Neural crest cell (in vitro differentiated cells): Measurements from ENCODE around the gene IFITM10. TPM values are rescaled to one million over a fixed set of nuclear protein-coding genes. Genes with fewer than 3 reads are reported as not detected.

Experiments
- DNase-seq: peaks from one replicate; pipeline ENCODE4 v3.0.0; 2021; ENCODE audit warnings: low read depth, mixed read lengths, low spot score
- H3K27ac Mint-ChIP-seq: one replicate; pipeline ENCODE4 v1.8.0; 2021; ENCODE audit warnings: mild to moderate bottlenecking, mixed read lengths; ENCODE audit not compliant: unreplicated experiment
- H3K27me3 Mint-ChIP-seq: 2 replicates; pipeline ENCODE4 v1.8.0; 2021; ENCODE audit warnings: low read depth, mild to moderate bottlenecking, mixed read lengths
- H3K36me3 Mint-ChIP-seq: 2 replicates; pipeline ENCODE4 v1.8.0; 2021; ENCODE audit warnings: low read depth, mild to moderate bottlenecking, mixed read lengths
- H3K4me1 Mint-ChIP-seq: 2 replicates; pipeline ENCODE4 v1.8.0; 2021; ENCODE audit warnings: mixed read lengths
- H3K4me3 Mint-ChIP-seq: one replicate; pipeline ENCODE4 v1.8.0; 2021; ENCODE audit warnings: mild to moderate bottlenecking, mixed read lengths
- H3K9me3 Mint-ChIP-seq: 2 replicates; pipeline ENCODE4 v1.8.0; 2021; ENCODE audit warnings: mixed read lengths
- total RNA-seq: library from RNA; stranded (reverse); gene quantifications from 2 replicates; pipeline ENCODE4 v1.2.1, GENCODE V29; 2021
- TF ChIP-seq, protein P1 (sequence below): fragments of 200-600 bp; sonication (generic); conservative IDR thresholded peaks from 2 replicates; pipeline ENCODE4 v1.5.0; 2021; ENCODE audit warnings: antibody characterized with exemption, mild to moderate bottlenecking

IFITM10 gene
- total RNA-seq, 1 donor from 2014 or later = not detected

DNA sequence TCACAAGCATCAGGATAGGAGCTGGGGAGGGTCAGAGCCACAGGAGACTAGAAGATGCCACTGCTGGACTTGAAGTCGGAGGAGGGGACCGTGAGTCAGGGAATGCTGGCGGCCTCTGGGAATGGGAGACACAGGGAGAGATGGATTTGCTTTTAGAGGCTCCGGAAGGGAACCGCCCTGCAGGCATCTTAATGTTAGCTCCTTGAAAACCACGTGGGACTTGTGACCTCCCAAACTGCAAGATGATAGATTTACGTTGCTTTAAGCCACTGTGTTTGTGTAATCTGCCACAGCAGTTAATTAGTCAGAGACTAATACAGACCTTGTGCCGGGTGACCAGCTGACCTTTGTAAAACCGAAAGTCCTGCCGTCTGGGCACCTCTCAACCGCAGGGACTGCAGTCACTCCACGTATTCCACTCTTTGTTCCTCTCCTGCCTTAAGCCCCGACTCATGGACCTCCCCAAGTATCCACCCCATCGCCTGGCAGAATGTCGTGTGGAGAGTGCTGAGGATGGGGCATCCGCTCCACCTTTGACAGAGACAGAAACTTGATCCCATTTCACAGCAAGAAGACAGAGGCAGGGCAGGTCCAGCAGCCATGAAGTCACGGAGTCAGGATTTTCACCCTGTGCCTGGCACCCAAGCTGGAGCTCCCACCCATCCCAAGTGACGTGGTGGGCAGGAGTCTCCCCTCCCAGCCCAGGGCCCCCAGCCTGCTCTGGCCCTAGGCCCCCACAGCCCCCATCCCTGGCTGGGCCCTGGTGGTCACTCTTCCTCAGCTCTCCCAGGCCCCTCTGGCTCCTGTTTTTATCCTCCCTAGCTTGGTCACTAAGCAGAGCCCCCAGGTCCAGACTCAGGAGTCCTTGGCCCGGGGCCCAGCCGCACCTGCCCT lies 32.7 kb upstream of the IFITM10 start:
- Mint-ChIP-seq H3K27ac (no peak overlapping the region), H3K4me1 (peaks cover 17% of the 10 kb centered on the region), H3K9me3 (no peaks in the 10 kb centered on the region), H3K36me3 (peaks cover 2% of the 10 kb centered on the region), H3K27me3 (peaks cover 5% of the 10 kb centered on the region), H3K4me3 (no peak overlapping the region)
- TF ChIP-seq, protein P1, sequence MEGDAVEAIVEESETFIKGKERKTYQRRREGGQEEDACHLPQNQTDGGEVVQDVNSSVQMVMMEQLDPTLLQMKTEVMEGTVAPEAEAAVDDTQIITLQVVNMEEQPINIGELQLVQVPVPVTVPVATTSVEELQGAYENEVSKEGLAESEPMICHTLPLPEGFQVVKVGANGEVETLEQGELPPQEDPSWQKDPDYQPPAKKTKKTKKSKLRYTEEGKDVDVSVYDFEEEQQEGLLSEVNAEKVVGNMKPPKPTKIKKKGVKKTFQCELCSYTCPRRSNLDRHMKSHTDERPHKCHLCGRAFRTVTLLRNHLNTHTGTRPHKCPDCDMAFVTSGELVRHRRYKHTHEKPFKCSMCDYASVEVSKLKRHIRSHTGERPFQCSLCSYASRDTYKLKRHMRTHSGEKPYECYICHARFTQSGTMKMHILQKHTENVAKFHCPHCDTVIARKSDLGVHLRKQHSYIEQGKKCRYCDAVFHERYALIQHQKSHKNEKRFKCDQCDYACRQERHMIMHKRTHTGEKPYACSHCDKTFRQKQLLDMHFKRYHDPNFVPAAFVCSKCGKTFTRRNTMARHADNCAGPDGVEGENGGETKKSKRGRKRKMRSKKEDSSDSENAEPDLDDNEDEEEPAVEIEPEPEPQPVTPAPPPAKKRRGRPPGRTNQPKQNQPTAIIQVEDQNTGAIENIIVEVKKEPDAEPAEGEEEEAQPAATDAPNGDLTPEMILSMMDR = no peak
- DNase-seq = no peak

DNA sequence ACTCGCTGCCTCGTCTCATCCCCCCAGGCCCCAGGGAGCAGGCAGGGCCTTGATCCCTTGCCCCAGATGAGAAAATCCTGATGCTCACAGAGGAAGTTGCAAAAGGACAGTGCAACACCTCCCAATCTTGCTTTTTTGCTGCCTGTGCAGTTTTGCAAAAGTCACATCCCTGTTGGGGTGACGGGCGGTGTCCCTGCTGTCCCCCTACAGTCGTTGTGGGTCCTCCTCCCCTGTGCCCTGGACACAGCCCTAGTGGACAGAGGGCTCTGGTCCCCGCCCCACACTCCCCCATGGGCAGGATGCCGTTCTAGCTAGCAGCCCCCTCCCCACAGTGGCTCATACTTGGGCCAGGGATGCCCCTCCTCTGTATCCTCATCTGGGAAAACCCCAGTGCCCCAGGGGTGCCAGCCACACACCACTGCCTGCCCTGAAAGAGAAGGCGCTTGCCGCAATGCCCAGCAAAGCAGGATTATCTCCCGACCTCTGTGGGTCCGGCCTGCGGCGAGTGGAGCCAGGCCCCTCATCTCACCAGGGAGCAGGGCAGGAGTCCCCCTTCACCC lies 31.7 kb upstream of the IFITM10 start:
- no peaks in the 10 kb centered on the region for H3K9me3 Mint-ChIP-seq
- H3K4me3 Mint-ChIP-seq = no peak overlapping the region
- H3K4me1 Mint-ChIP-seq = peaks cover 17% of the 10 kb centered on the region
- H3K36me3 Mint-ChIP-seq = peaks cover 2% of the 10 kb centered on the region
- DNase-seq = no peak
- peaks cover 5% of the 10 kb centered on the region for H3K27me3 Mint-ChIP-seq
- H3K27ac Mint-ChIP-seq = no peak overlapping the region
- TF ChIP-seq, protein P1 = no peak

DNA sequence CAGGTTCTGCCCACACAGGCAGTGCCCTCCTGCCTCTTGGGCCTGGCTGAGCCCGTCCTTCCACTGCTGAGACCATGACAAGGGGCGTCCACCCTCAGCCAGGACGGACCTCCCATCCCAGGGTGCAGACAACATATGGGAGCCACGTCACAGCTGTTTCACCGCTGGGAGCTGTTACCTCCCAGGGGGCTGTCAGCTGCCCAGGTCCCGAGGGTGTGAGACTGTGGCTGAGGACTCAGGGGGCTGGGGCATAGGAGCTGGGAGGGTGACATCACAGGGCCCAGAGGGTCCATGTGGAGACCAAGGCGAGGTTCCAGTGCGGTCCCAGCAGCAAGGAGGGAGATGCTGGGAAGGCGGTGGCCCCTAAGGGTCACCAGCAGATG lies 31.2 kb upstream of the IFITM10 start:
- peaks cover 2% of the 10 kb centered on the region for H3K36me3 Mint-ChIP-seq
- H3K4me1 Mint-ChIP-seq = peaks cover 17% of the 10 kb centered on the region
- TF ChIP-seq, protein P1 = no peak
- H3K4me3 Mint-ChIP-seq = no peak overlapping the region
- DNase-seq = no peak
- peaks cover 5% of the 10 kb centered on the region for H3K27me3 Mint-ChIP-seq
- no peaks in the 10 kb centered on the region for H3K9me3 Mint-ChIP-seq
- no peak overlapping the region for H3K27ac Mint-ChIP-seq

DNA sequence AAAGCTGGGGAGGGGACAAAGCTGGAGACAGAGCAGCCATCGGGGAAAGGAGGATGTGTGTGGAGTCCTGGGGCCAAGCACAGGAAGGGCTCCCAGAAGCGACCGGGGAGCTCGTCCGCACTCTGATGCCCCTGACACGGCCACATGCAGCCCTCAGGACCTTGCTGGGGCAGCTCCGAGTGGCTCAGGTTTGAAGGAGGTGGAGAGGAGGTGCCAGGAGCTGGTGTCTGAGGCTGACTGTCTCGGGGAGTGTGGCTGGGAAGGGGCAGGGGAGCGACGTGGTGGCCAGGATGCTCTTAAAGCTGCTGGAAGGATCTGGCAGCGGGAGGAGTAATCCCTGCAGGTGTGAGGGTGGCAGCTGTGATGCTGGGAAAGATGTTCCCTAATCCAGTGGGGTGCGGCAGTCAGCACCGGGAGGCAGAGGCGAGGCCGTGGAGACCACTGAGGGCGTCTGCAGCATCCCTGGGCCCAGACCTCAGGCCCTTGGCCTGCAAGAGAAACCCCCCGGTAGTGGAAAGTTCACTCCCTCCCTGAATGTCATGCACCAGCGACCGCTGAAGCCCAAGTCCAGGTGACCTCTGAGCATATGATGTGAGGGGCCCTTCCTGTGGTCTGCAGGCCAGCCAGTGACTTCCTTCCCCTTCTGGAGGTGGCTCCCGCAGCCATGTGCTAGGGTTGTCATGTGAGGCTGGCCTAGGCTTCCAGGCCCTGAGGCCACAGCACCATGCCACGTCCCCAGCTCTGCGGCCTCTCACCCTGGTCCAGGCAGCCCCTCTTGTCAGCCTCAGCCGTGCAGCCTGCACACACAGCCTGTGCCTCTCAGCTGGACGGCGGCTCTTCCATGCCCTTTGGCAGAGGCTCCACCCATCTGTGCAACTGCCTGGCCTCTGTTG lies 30.6 kb upstream of the IFITM10 start:
- H3K27me3 Mint-ChIP-seq = peaks cover 4% of the 10 kb centered on the region
- no peaks in the 10 kb centered on the region for H3K9me3 Mint-ChIP-seq
- H3K27ac Mint-ChIP-seq = no peak overlapping the region
- DNase-seq = no peak
- TF ChIP-seq, protein P1 = no peak
- H3K4me3 Mint-ChIP-seq = no peak overlapping the region
- H3K36me3 Mint-ChIP-seq = peaks cover 2% of the 10 kb centered on the region
- H3K4me1 Mint-ChIP-seq = peaks cover 13% of the 10 kb centered on the region
